CD14-positive monocyte (primary cell): Measurements from ENCODE around the gene C3orf33. TPM values are rescaled to one million over a fixed set of nuclear protein-coding genes. Genes with fewer than 3 reads are reported as not detected.

ENCODE experiments used
- DNase-seq, 3 donors: peaks; one replicate each; pipeline ENCODE4 v3.0.0-alpha.2; 2011 to 2022
- H2AFZ ChIP-seq: 2 replicates; pipeline ENCODE4 v1.6.0; 2012; ENCODE audit warnings: mild to moderate bottlenecking, low read depth, low read length, inconsistent platforms; ENCODE audit not compliant: insufficient read depth, poor library complexity, severe bottlenecking
- H3K27ac ChIP-seq, 2 donors: 1 replicate in 1 of 2; 2 replicates in 1 of 2; pipeline ENCODE4 v1.5.1; 2012 to 2013; ENCODE audit warnings: low read length in 2 of 2, control low read depth in 1 of 2, inconsistent platforms in 1 of 2, low read depth in 1 of 2, mild to moderate bottlenecking in 1 of 2
- H3K27me3 ChIP-seq, 2 donors: one replicate each; pipeline versions ENCODE4 v1.6.0 to v1.6.1; 2011 to 2013; ENCODE audit warnings: low read length in 2 of 2; ENCODE audit not compliant: control insufficient read depth in 2 of 2, insufficient read depth in 2 of 2
- H3K36me3 ChIP-seq, 2 donors: replicated peaks in 1 of 2; 1 replicate in 1 of 2; 2 replicates in 1 of 2; pipeline versions ENCODE4 v1.5.1 to v1.6.1; 2012 to 2013; ENCODE audit warnings: low read length in 2 of 2, control low read depth in 1 of 2, inconsistent platforms in 1 of 2, mild to moderate bottlenecking in 1 of 2; ENCODE audit not compliant: insufficient read depth in 2 of 2, control insufficient read depth in 1 of 2
- H3K4me1 ChIP-seq, 2 donors: 1 replicate in 1 of 2; 2 replicates in 1 of 2; pipeline versions ENCODE4 v1.5.1 to v1.6.1; 2012 to 2013; ENCODE audit warnings: low read length in 2 of 2, control low read depth in 1 of 2, inconsistent platforms in 1 of 2, mild to moderate bottlenecking in 1 of 2, moderate library complexity in 1 of 2; ENCODE audit not compliant: insufficient read depth in 2 of 2, control insufficient read depth in 1 of 2
- H3K4me2 ChIP-seq: replicated peaks from 2 replicates; pipeline ENCODE3; 2012; ENCODE audit warnings: low read length, moderate library complexity, mild to moderate bottlenecking; ENCODE audit not compliant: poor library complexity, severe bottlenecking; ENCODE audit errors: extremely low read depth
- H3K4me3 ChIP-seq, 3 experiments: fragments of 200-600 bp in 1 of 3; sonication (generic) in 1 of 3; replicated peaks in 1 of 3; 1 replicate in 2 of 3; 2 replicates in 1 of 3; pipeline ENCODE4 v1.5.1; 2011 to 2013; ENCODE audit warnings: low read length in 3 of 3, mild to moderate bottlenecking in 3 of 3, control low read depth in 2 of 3, low read depth in 2 of 3, inconsistent platforms in 1 of 3, moderate library complexity in 1 of 3
- H3K79me2 ChIP-seq: 2 replicates; pipeline ENCODE4 v1.6.0; 2012; ENCODE audit warnings: mild to moderate bottlenecking, control low read depth, inconsistent platforms, low read length, moderate library complexity; ENCODE audit not compliant: insufficient read depth
- H3K9ac ChIP-seq: 2 replicates; pipeline ENCODE4 v1.6.0; 2017; ENCODE audit warnings: low read length, mild to moderate bottlenecking; ENCODE audit not compliant: insufficient read depth, poor library complexity, severe bottlenecking
- H3K9me3 ChIP-seq, 2 donors: replicated peaks in 1 of 2; 1 replicate in 1 of 2; 2 replicates in 1 of 2; pipeline versions ENCODE4 v1.5.1 to v1.6.1; 2012 to 2013; ENCODE audit warnings: low read length in 2 of 2, control low read depth in 1 of 2; ENCODE audit not compliant: control insufficient read depth in 1 of 2, insufficient read depth in 1 of 2
- H4K20me1 ChIP-seq: 2 replicates; pipeline ENCODE4 v1.6.0; 2012; ENCODE audit warnings: mild to moderate bottlenecking, low read length, control low read depth, moderate library complexity; ENCODE audit not compliant: insufficient read depth
- H3K27ac Mint-ChIP-seq, 7 donors: one replicate each; pipeline ENCODE4 v1.8.0; 2020; ENCODE audit warnings: mild to moderate bottlenecking in 7 of 7, mixed read lengths in 7 of 7, moderate library complexity in 6 of 7, inconsistent platforms in 2 of 7
- H3K27me3 Mint-ChIP-seq, 3 donors: one replicate each; pipeline ENCODE4 v1.8.0; 2021 to 2022; ENCODE audit warnings: low read depth in 3 of 3, mild to moderate bottlenecking in 3 of 3, mixed read lengths in 3 of 3, moderate library complexity in 3 of 3, inconsistent platforms in 1 of 3
- H3K36me3 Mint-ChIP-seq, 2 donors: one replicate each; pipeline ENCODE4 v1.8.0; 2020; ENCODE audit warnings: mixed read lengths in 2 of 2, inconsistent platforms in 1 of 2, mild to moderate bottlenecking in 1 of 2
- H3K4me1 Mint-ChIP-seq: one replicate; pipeline ENCODE4 v1.8.0; 2020; ENCODE audit warnings: mild to moderate bottlenecking, mixed read lengths
- H3K4me3 Mint-ChIP-seq, 2 donors: one replicate each; pipeline ENCODE4 v1.8.0; 2020; ENCODE audit warnings: mild to moderate bottlenecking in 2 of 2, mixed read lengths in 2 of 2, moderate library complexity in 1 of 2
- H3K9me3 Mint-ChIP-seq, 7 donors: one replicate each; pipeline ENCODE4 v1.8.0; 2020 to 2022; ENCODE audit warnings: mixed read lengths in 7 of 7, mild to moderate bottlenecking in 6 of 7, moderate library complexity in 6 of 7, inconsistent platforms in 2 of 7
- CTCF ChIP-seq: fragments of 200-600 bp; IDR thresholded peaks from one replicate; pipeline ENCODE4 v1.8.0; 2022; ENCODE audit warnings: antibody characterized with exemption, mild to moderate bottlenecking
- WGBS: methylation state at CpG from one replicate; pipeline ENCODE4 v1.1.5; 2013; ENCODE audit warnings: missing lambda C conversion rate; ENCODE audit not compliant: insufficient coverage; 5-methylcytosine and 5-hydroxymethylcytosine counted together
- intact Hi-C, 2 donors: fragments of 100-400 bp; cut with micrococcal nuclease; formaldehyde crosslinking; loops; one replicate each; pipeline versions ENCODE4 v1.15.0 to v1.15.1; 2023
- polyA plus RNA-seq, 3 donors: library from polyadenylated mRNA; depleted of rRNA in 1 of 3; unstranded in 2 of 3; stranded (reverse) in 1 of 3; fragments of 300-500 nt in 2 of 3; fragments of >200 nt in 1 of 3; fragmentation: Illumina TruSeq in 2 of 3; gene quantifications; 1 replicate in 2 of 3; 2 replicates in 1 of 3; pipeline ENCODE4 v1.2.3, GENCODE V29; 2012 to 2021

The C3orf33 gene
- polyA plus RNA-seq, 3 donors, result 0.34 to 0.97 (median 0.49) TPM

GRCh38 chr3:155742349-155742965 lies 63.6 kb downstream of the C3orf33 start:
- WGBS, result 100% methylated on average over 1 of the region's 5 CpGs
- H3K27me3 ChIP-seq, result peaks cover 37 to 51% of the 10 kb centered on the region in 2 donors
- DNase-seq, result no peak
- no peak overlapping the region for H3K27ac ChIP-seq
- no peaks in the 10 kb centered on the region for H4K20me1 ChIP-seq
- Mint-ChIP-seq H3K4me1 (peaks cover 34% of the 10 kb centered on the region), H3K27me3 (peaks cover 49 to 53% (median 50%) of the 10 kb centered on the region in 3 donors), H3K36me3 (peaks cover 0 to 4% of the 10 kb centered on the region in 2 donors), H3K27ac (no peak overlapping the region), H3K4me3 (peak overlapping the region in 1 of 2 donors; percentile 76), H3K9me3 (peaks cover 0 to 10% (median 6%) of the 10 kb centered on the region in 7 donors)
- H3K4me3 ChIP-seq, result no peak overlapping the region
- no peak overlapping the region for H2AFZ ChIP-seq
- no peaks in the 10 kb centered on the region for H3K36me3 ChIP-seq
- no peak overlapping the region for H3K4me2 ChIP-seq
- no peak for TF ChIP-seq CTCF
- intact Hi-C loops, result no loop called here
- H3K9me3 ChIP-seq, result no peaks in the 10 kb centered on the region
- no peaks in the 10 kb centered on the region for H3K79me2 ChIP-seq
- H3K9ac ChIP-seq, result no peak overlapping the region
- H3K4me1 ChIP-seq, result peaks cover 27 to 29% of the 10 kb centered on the region in 2 donors

GRCh38 chr3:155741603-155742002 lies 64.5 kb downstream of the C3orf33 start:
- DNase-seq, result no peak
- Mint-ChIP-seq H3K27ac (no peak overlapping the region), H3K4me1 (peaks cover 35% of the 10 kb centered on the region), H3K4me3 (no peak overlapping the region), H3K36me3 (peaks cover 0 to 4% of the 10 kb centered on the region in 2 donors), H3K27me3 (peaks cover 41 to 44% (median 43%) of the 10 kb centered on the region in 3 donors), H3K9me3 (peaks cover 0 to 10% (median 6%) of the 10 kb centered on the region in 7 donors)
- H3K9ac ChIP-seq, result no peak overlapping the region
- H2AFZ ChIP-seq, result no peak overlapping the region
- H3K4me1 ChIP-seq, result peaks cover 27 to 29% of the 10 kb centered on the region in 2 donors
- H3K9me3 ChIP-seq, result no peaks in the 10 kb centered on the region
- H4K20me1 ChIP-seq, result no peaks in the 10 kb centered on the region
- no peaks in the 10 kb centered on the region for H3K36me3 ChIP-seq
- no peak overlapping the region for H3K27ac ChIP-seq
- no peaks in the 10 kb centered on the region for H3K79me2 ChIP-seq
- peaks cover 28 to 42% of the 10 kb centered on the region in 2 donors for H3K27me3 ChIP-seq
- no peak overlapping the region for H3K4me2 ChIP-seq
- intact Hi-C loops, result no loop called here
- no peak for TF ChIP-seq CTCF
- no peak overlapping the region for H3K4me3 ChIP-seq
